ENCODE results near the gene RASGRP1. TPM values are rescaled to one million over a fixed set of nuclear protein-coding genes. Genes with fewer than 3 reads are reported as not detected.

The RASGRP1 gene
- total RNA-seq, 1 experiment from 2014 or later, result 0.85 TPM

- TF ChIP-seq, protein P1, sequence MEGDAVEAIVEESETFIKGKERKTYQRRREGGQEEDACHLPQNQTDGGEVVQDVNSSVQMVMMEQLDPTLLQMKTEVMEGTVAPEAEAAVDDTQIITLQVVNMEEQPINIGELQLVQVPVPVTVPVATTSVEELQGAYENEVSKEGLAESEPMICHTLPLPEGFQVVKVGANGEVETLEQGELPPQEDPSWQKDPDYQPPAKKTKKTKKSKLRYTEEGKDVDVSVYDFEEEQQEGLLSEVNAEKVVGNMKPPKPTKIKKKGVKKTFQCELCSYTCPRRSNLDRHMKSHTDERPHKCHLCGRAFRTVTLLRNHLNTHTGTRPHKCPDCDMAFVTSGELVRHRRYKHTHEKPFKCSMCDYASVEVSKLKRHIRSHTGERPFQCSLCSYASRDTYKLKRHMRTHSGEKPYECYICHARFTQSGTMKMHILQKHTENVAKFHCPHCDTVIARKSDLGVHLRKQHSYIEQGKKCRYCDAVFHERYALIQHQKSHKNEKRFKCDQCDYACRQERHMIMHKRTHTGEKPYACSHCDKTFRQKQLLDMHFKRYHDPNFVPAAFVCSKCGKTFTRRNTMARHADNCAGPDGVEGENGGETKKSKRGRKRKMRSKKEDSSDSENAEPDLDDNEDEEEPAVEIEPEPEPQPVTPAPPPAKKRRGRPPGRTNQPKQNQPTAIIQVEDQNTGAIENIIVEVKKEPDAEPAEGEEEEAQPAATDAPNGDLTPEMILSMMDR (conservative IDR thresholded peaks at IDR 0.05), result no peak
- no peak overlapping the region for H2BK12ac ChIP-seq (ENCODE audit: insufficient read length, low read depth, low read length)
- H2BK120ac ChIP-seq (ENCODE audit: low read depth, low read length, poor library complexity, severe bottlenecking), result no peak overlapping the region
- no peak overlapping the region for H2BK20ac ChIP-seq (ENCODE audit: low read depth, low read length, poor library complexity, severe bottlenecking)
- no peak overlapping the region for H4K5ac ChIP-seq (ENCODE audit: insufficient read length, low read depth, low read length)
- Mint-ChIP-seq H3K9me3 (no peaks in the 10 kb centered on the region), H3K27me3 (ENCODE audit: low read depth) (no peaks in the 10 kb centered on the region), H3K4me3 (no peak overlapping the region), H3K4me1 (peaks cover 7 to 13% of the 10 kb centered on the region in 2 experiments), H3K27ac (no peak overlapping the region), H3K36me3 (ENCODE audit: insufficient read depth in 1 of 3, low read depth in 3 of 3) (no peaks in the 10 kb centered on the region)
- no peak overlapping the region for H3K27ac ChIP-seq (ENCODE audit: insufficient read length, low read depth, low read length)
- H2BK5ac ChIP-seq (ENCODE audit: insufficient read length, low read length), result no peak overlapping the region
- H3K9me3 ChIP-seq (ENCODE audit: control insufficient read depth, low read depth, low read length), result no peaks in the 10 kb centered on the region
- H3K27me3 ChIP-seq (ENCODE audit: insufficient read depth, low read length), result no peaks in the 10 kb centered on the region
- no peak overlapping the region for H3K14ac ChIP-seq (ENCODE audit: insufficient read depth, low read length)
- no peak overlapping the region for H2AFZ ChIP-seq (ENCODE audit: low read length)
- H3K4ac ChIP-seq (ENCODE audit: low read depth, low read length), result no peak overlapping the region
- no peak overlapping the region for H3K23ac ChIP-seq (ENCODE audit: insufficient read length, low read depth, low read length)
- DNase-seq, result no peak
- H2AK5ac ChIP-seq (ENCODE audit: insufficient read length, low read length), result no peak overlapping the region
- no peaks in the 10 kb centered on the region for H3K23me2 ChIP-seq (ENCODE audit: insufficient read length, low read depth, low read length, poor library complexity, severe bottlenecking)
- no peak overlapping the region for H4K8ac ChIP-seq (replicated peaks; ENCODE audit: insufficient read length, low read depth, low read length)
- no peak overlapping the region for H3K9ac ChIP-seq (ENCODE audit: extremely low read depth, insufficient read length, low read length)
- no peak overlapping the region for H3T11ph ChIP-seq (ENCODE audit: low read length)
- H3K79me2 ChIP-seq (ENCODE audit: insufficient read depth, low read length), result no peaks in the 10 kb centered on the region
- no peak overlapping the region for H2BK15ac ChIP-seq (ENCODE audit: low read depth, low read length)
- H4K91ac ChIP-seq (ENCODE audit: insufficient read length, low read depth, low read length), result no peak overlapping the region
- H4K20me1 ChIP-seq (ENCODE audit: control insufficient read depth, insufficient read depth, insufficient read length), result no peaks in the 10 kb centered on the region
- no peak overlapping the region for H3K56ac ChIP-seq (ENCODE audit: insufficient read length, low read depth, low read length)
- 0 out of 2 replicates have a peak, but pooled peaks cover 3% of the 10 kb centered on the region for H3K4me1 ChIP-seq (ENCODE audit: insufficient read depth, low read length)
- no peaks in the 10 kb centered on the region for H3K79me1 ChIP-seq (ENCODE audit: insufficient read depth, low read depth, low read length, poor library complexity, severe bottlenecking)
- H3K4me2 ChIP-seq (ENCODE audit: insufficient read depth, insufficient read length, low read length), result no peak overlapping the region
- WGBS (ENCODE audit: extremely low coverage, insufficient read length, low lambda C conversion rate), result no CpG with 5 or more reads among the region's 4 CpGs
- no peak overlapping the region for H3K18ac ChIP-seq (ENCODE audit: insufficient read length, low read depth, low read length)
Measured at GRCh38 chr15:38609097-38609738, 44.6 kb upstream of the RASGRP1 start.
